Activated B cell treated with CpG ODN at 0.5 μM for 24 hours (primary cell): ENCODE data around the gene THSD7A. TPM values are rescaled to one million over a fixed set of nuclear protein-coding genes. Genes with fewer than 3 reads are reported as not detected.

Experiments used
- ATAC-seq: fragments of 200-7000 bp; cut with Tn5 transposase; one replicate; pipeline ENCODE4 v1.10.0; 2021; ENCODE audit warnings: low read depth, mild to moderate bottlenecking, moderate library complexity
- CTCF ChIA-PET: fragments of 350-600 bp; sonication (Branson Sonifier 250); formaldehyde crosslinking; loops from one replicate; lab custom pipeline; 2021; ENCODE audit warnings: antibody characterized with exemption; lab: Charles Lee
- POLR2A ChIA-PET: fragments of 350-600 bp; sonication (Branson Sonifier 250); formaldehyde crosslinking; loops from one replicate; lab custom pipeline; 2021; ENCODE audit warnings: antibody characterized with exemption; lab: Charles Lee
- DNase-seq: peaks from one replicate; pipeline ENCODE4 v3.0.0; 2022
- H3K27ac Mint-ChIP-seq: one replicate; pipeline ENCODE4 v1.8.0; 2020; ENCODE audit warnings: mixed read lengths
- H3K27me3 Mint-ChIP-seq: one replicate; pipeline ENCODE4 v1.8.0; 2021; ENCODE audit warnings: mixed read lengths
- H3K36me3 Mint-ChIP-seq: one replicate; pipeline ENCODE4 v1.8.0; 2021; ENCODE audit warnings: low read depth, mixed read lengths
- H3K4me1 Mint-ChIP-seq: one replicate; pipeline ENCODE4 v1.8.0; 2021; ENCODE audit warnings: mixed read lengths
- H3K4me3 Mint-ChIP-seq: one replicate; pipeline ENCODE4 v1.8.0; 2020; ENCODE audit warnings: mild to moderate bottlenecking, mixed read lengths
- H3K9me3 Mint-ChIP-seq: one replicate; pipeline ENCODE4 v1.8.0; 2020; ENCODE audit warnings: mixed read lengths
- CTCF ChIP-seq: fragments of 200-600 bp; IDR thresholded peaks from one replicate; pipeline ENCODE4 v1.8.0; 2022; ENCODE audit warnings: antibody characterized with exemption, mild to moderate bottlenecking
- intact Hi-C: fragments of 100-400 bp; cut with micrococcal nuclease; formaldehyde crosslinking; loops from one replicate; pipeline ENCODE4 v1.15.1; 2024
- total RNA-seq: library from RNA; stranded (reverse); gene quantifications from 2 replicates; pipeline ENCODE4 v1.2.3, GENCODE V29; 2022

THSD7A gene
- total RNA-seq, 1 donor from 2014 or later: not detected

GRCh38 chr7:11743016-11743415 lies 89.0 kb downstream of the THSD7A start:
- Mint-ChIP-seq H3K9me3 (no peaks in the 10 kb centered on the region), H3K4me1 (no peaks in the 10 kb centered on the region), H3K27ac (no peak overlapping the region), H3K4me3 (no peak overlapping the region), H3K27me3 (no peaks in the 10 kb centered on the region), H3K36me3 (no peaks in the 10 kb centered on the region)
- CTCF ChIA-PET: no interaction called here
- intact Hi-C loops: no loop called here
- ATAC-seq: no peak
- POLR2A ChIA-PET: no interaction called here
- TF ChIP-seq CTCF: no peak
- no peak for DNase-seq

GRCh38 chr7:11742496-11742895 lies 89.5 kb downstream of the THSD7A start:
- ChIA-PET CTCF (no interaction called here), POLR2A (no interaction called here)
- H3K9me3 Mint-ChIP-seq: no peaks in the 10 kb centered on the region
- intact Hi-C loops: no loop called here
- H3K4me3 Mint-ChIP-seq: no peak overlapping the region
- no peak overlapping the region for H3K27ac Mint-ChIP-seq
- no peaks in the 10 kb centered on the region for H3K36me3 Mint-ChIP-seq
- TF ChIP-seq CTCF: no peak
- ATAC-seq: no peak
- no peak for DNase-seq
- no peaks in the 10 kb centered on the region for H3K4me1 Mint-ChIP-seq
- H3K27me3 Mint-ChIP-seq: no peaks in the 10 kb centered on the region

- no peak for ATAC-seq
Observed at GRCh38 chr7:11737723-11738122, 94.3 kb downstream of the THSD7A start.

GRCh38 chr7:11732207-11732606 lies 99.8 kb downstream of the THSD7A start:
- H3K9me3 Mint-ChIP-seq: no peaks in the 10 kb centered on the region
- DNase-seq: no peak
- H3K4me3 Mint-ChIP-seq: no peak overlapping the region
- H3K36me3 Mint-ChIP-seq: no peaks in the 10 kb centered on the region
- no peaks in the 10 kb centered on the region for H3K4me1 Mint-ChIP-seq
- intact Hi-C loops: no loop called here
- POLR2A ChIA-PET: no interaction called here
- no peaks in the 10 kb centered on the region for H3K27me3 Mint-ChIP-seq
- no peak for TF ChIP-seq CTCF
- no peak overlapping the region for H3K27ac Mint-ChIP-seq
- ATAC-seq: no peak
- CTCF ChIA-PET: no interaction called here

More at GRCh38 chr7:11737723-11738122, 94.3 kb downstream of the THSD7A start:
- H3K4me1 Mint-ChIP-seq: no peaks in the 10 kb centered on the region
- no peak overlapping the region for H3K27ac Mint-ChIP-seq
- POLR2A ChIA-PET: no interaction called here
- no peaks in the 10 kb centered on the region for H3K36me3 Mint-ChIP-seq
- DNase-seq: no peak
- no peak for TF ChIP-seq CTCF
- CTCF ChIA-PET: no interaction called here
- intact Hi-C loops: no loop called here
- no peaks in the 10 kb centered on the region for H3K27me3 Mint-ChIP-seq
- H3K9me3 Mint-ChIP-seq: no peaks in the 10 kb centered on the region
- H3K4me3 Mint-ChIP-seq: no peak overlapping the region

- H3K27ac Mint-ChIP-seq: no peak overlapping the region
- no peak for ATAC-seq
- intact Hi-C loops: no loop called here
- H3K4me3 Mint-ChIP-seq: no peak overlapping the region
- H3K36me3 Mint-ChIP-seq: no peaks in the 10 kb centered on the region
- TF ChIP-seq CTCF: no peak
- POLR2A ChIA-PET: no interaction called here
- no peaks in the 10 kb centered on the region for H3K4me1 Mint-ChIP-seq
- no peak for DNase-seq
- no peaks in the 10 kb centered on the region for H3K9me3 Mint-ChIP-seq
- no peaks in the 10 kb centered on the region for H3K27me3 Mint-ChIP-seq
- CTCF ChIA-PET: no interaction called here
Observed at GRCh38 chr7:11730725-11731124, 101.3 kb downstream of the THSD7A start.
